GM23338 (cell line): ENCODE results near the gene DGLUCY. TPM values are rescaled to one million over a fixed set of nuclear protein-coding genes. Genes with fewer than 3 reads are reported as not detected.
"Not testable (repeated sequence)": the region's sequence is repeated elsewhere in the genome, so short reads cannot be mapped to it uniquely, and the experiment has no call there.

ENCODE experiments used
- ATAC-seq: fragments of 200-7000 bp; cut with Tn5 transposase; 3 replicates; pipeline ENCODE4 v1.9.1; 2020
- DNase-seq: peaks from one replicate; pipeline ENCODE4 v3.0.0-alpha.2; 2015; ENCODE audit warnings: low spot score
- H2AFZ ChIP-seq: fragments of 200-600 bp; sonication (generic); 2 replicates; pipeline ENCODE4 v1.8.0; 2016; ENCODE audit warnings: antibody characterized with exemption, mild to moderate bottlenecking, moderate library complexity
- H3F3A ChIP-seq: fragments of 200-600 bp; sonication (generic); replicated peaks from 2 replicates; pipeline ENCODE4 v1.8.0; 2017; ENCODE audit warnings: antibody characterized with exemption, mixed run types, low read depth
- H3K27ac ChIP-seq: fragments of 200-600 bp; sonication (generic); 2 replicates; pipeline ENCODE4 v1.6.1; 2016; ENCODE audit warnings: low read depth
- H3K27me3 ChIP-seq: fragments of 200-600 bp; sonication (generic); 2 replicates; pipeline ENCODE4 v1.8.0; 2016; ENCODE audit warnings: mild to moderate bottlenecking, mixed run types, moderate library complexity; ENCODE audit not compliant: insufficient read depth
- H3K36me3 ChIP-seq: fragments of 200-600 bp; sonication (generic); 2 replicates; pipeline ENCODE4 v1.8.0; 2016; ENCODE audit warnings: mild to moderate bottlenecking; ENCODE audit not compliant: insufficient read depth
- H3K4me1 ChIP-seq: fragments of 200-600 bp; sonication (generic); 2 replicates; pipeline ENCODE4 v1.8.0; 2016; ENCODE audit warnings: mild to moderate bottlenecking, moderate library complexity; ENCODE audit not compliant: insufficient read depth
- H3K4me2 ChIP-seq: fragments of 200-600 bp; sonication (generic); 2 replicates; pipeline ENCODE4 v1.7.1; 2017; ENCODE audit warnings: mixed run types
- H3K4me3 ChIP-seq: fragments of 200-600 bp; sonication (generic); 2 replicates; pipeline ENCODE4 v1.6.1; 2016; ENCODE audit warnings: mixed run types
- H3K79me2 ChIP-seq: fragments of 200-600 bp; sonication (generic); replicated peaks from 2 replicates; pipeline ENCODE4 v1.8.0; 2017; ENCODE audit warnings: mild to moderate bottlenecking; ENCODE audit not compliant: insufficient read depth
- H3K9me2 ChIP-seq: fragments of 200-600 bp; sonication (generic); 2 replicates; pipeline ENCODE4 v1.8.0; 2017; ENCODE audit not compliant: insufficient read depth
- H4K20me1 ChIP-seq: fragments of 200-600 bp; sonication (generic); replicated peaks from 2 replicates; pipeline ENCODE4 v1.8.0; 2017; ENCODE audit warnings: mild to moderate bottlenecking; ENCODE audit not compliant: insufficient read depth
- H3K27ac Mint-ChIP-seq: 2 replicates; pipeline ENCODE4 v1.8.0; 2020; ENCODE audit warnings: inconsistent platforms, mild to moderate bottlenecking, moderate library complexity, mixed read lengths
- H3K27me3 Mint-ChIP-seq: 3 replicates; pipeline ENCODE4 v1.8.0; 2022; ENCODE audit warnings: low read depth, mild to moderate bottlenecking, moderate library complexity, mixed read lengths, inconsistent platforms; ENCODE audit not compliant: insufficient read depth, poor library complexity
- H3K36me3 Mint-ChIP-seq: 3 replicates; pipeline ENCODE4 v1.8.0; 2021; ENCODE audit warnings: low read depth, mild to moderate bottlenecking, inconsistent platforms, moderate library complexity, mixed read lengths
- H3K4me1 Mint-ChIP-seq: 3 replicates; pipeline ENCODE4 v1.8.0; 2020; ENCODE audit warnings: mild to moderate bottlenecking, inconsistent platforms, mixed read lengths
- H3K4me3 Mint-ChIP-seq: 3 replicates; pipeline ENCODE4 v1.8.0; 2021; ENCODE audit warnings: moderate library complexity, mild to moderate bottlenecking, inconsistent platforms, mixed read lengths
- H3K9me3 Mint-ChIP-seq: 3 replicates; pipeline ENCODE4 v1.8.0; 2020; ENCODE audit warnings: moderate library complexity, mild to moderate bottlenecking, inconsistent platforms, mixed read lengths
- CREB1 ChIP-seq: fragments of 250-450 bp; sonication (Bioruptor Pico); IDR thresholded peaks from 2 replicates; pipeline ENCODE4 v1.5.0; 2020; ENCODE audit warnings: low read depth, mild to moderate bottlenecking, moderate library complexity
- EZH2phosphoT487 ChIP-seq: fragments of 200-600 bp; sonication (generic); IDR thresholded peaks from one replicate; pipeline ENCODE4 v1.8.1; 2018; ENCODE audit warnings: antibody characterized with exemption; ENCODE audit not compliant: unreplicated experiment
- polyA plus RNA-seq: library from polyadenylated mRNA; unstranded; fragments of >200 nt; fragmentation: Nextera tagmentation; extraction: Ambion mirVana; gene quantifications from 2 replicates; pipeline ENCODE4 v1.2.1, GENCODE V29; 2016
- total RNA-seq: library from RNA; depleted of rRNA; stranded (reverse); fragments of >200 nt; shearing (Covaris generic); gene quantifications from 2 replicates; pipeline ENCODE4 v1.2.3, GENCODE V29; 2014
- TF ChIP-seq, protein P1 (sequence below), 2 experiments: fragments of 200-600 bp in 1 of 2; sonication (generic) in 1 of 2; conservative IDR thresholded peaks; 2 replicates each; pipeline versions ENCODE4 v1.5.1 to v1.6.1; 2016 to 2017; ENCODE audit warnings: antibody characterized with exemption in 2 of 2, low read depth in 2 of 2, mild to moderate bottlenecking in 2 of 2, moderate library complexity in 1 of 2

DGLUCY gene
- total and polyA plus RNA-seq, 2 experiments from 2014 or later: 14.6 to 31.6 TPM

- no peak overlapping the region for H3K27ac Mint-ChIP-seq
- H3K4me1 ChIP-seq: peaks cover 10% of the 10 kb centered on the region; the same call in 1 of the 2 replicates
- H3K36me3 Mint-ChIP-seq: peaks cover 5% of the 10 kb centered on the region; the same call in 2 of the 3 replicates
- H3F3A ChIP-seq: no peaks in the 10 kb centered on the region
- no peaks in the 10 kb centered on the region for H3K9me3 Mint-ChIP-seq
- H3K79me2 ChIP-seq: no peaks in the 10 kb centered on the region
- no peak overlapping the region for H3K4me3 Mint-ChIP-seq
- no peaks in the 10 kb centered on the region for H3K36me3 ChIP-seq
- H3K27ac ChIP-seq: no peak overlapping the region
- no peak for ATAC-seq
- no peak overlapping the region for H3K4me2 ChIP-seq
- H3K4me1 Mint-ChIP-seq: peaks cover 20% of the 10 kb centered on the region
- H4K20me1 ChIP-seq: no peaks in the 10 kb centered on the region; the same call in 1 of the 2 replicates
- no peak for DNase-seq
- TF ChIP-seq, protein P1, sequence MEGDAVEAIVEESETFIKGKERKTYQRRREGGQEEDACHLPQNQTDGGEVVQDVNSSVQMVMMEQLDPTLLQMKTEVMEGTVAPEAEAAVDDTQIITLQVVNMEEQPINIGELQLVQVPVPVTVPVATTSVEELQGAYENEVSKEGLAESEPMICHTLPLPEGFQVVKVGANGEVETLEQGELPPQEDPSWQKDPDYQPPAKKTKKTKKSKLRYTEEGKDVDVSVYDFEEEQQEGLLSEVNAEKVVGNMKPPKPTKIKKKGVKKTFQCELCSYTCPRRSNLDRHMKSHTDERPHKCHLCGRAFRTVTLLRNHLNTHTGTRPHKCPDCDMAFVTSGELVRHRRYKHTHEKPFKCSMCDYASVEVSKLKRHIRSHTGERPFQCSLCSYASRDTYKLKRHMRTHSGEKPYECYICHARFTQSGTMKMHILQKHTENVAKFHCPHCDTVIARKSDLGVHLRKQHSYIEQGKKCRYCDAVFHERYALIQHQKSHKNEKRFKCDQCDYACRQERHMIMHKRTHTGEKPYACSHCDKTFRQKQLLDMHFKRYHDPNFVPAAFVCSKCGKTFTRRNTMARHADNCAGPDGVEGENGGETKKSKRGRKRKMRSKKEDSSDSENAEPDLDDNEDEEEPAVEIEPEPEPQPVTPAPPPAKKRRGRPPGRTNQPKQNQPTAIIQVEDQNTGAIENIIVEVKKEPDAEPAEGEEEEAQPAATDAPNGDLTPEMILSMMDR (conservative IDR thresholded peaks at IDR 0.05; ENCODE audit: low read depth in 2 of 2): no peak
- TF ChIP-seq EZH2phosphoT487: no peak
- no peaks in the 10 kb centered on the region for H3K9me2 ChIP-seq
- H3K27me3 Mint-ChIP-seq: peaks cover 8% of the 10 kb centered on the region
- no peak overlapping the region for H2AFZ ChIP-seq
- no peaks in the 10 kb centered on the region for H3K27me3 ChIP-seq
- H3K4me3 ChIP-seq: no peak overlapping the region
Observed at GRCh38 chr14:91223028-91223783, 109.3 kb downstream of the DGLUCY start.

DNA sequence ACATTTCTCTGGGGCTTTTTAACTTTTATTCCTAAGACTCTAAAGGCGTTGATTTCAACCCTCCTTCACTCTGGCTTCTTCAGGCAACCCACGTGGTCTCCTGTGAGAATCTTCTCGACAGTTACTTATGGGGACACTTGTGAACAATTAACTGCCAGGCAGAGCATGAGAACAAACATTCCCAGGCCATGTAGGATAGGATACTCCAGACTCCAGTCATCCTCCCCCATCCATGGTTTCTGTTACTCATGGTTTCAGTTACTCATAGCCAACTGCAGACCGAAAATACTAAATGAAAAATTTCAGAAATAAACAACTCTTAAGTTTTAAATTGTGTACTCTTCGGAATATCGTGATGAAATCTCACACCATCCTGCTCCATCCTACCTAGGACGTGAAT lies 111.2 kb downstream of the DGLUCY start:
- H3K27ac Mint-ChIP-seq: no peak overlapping the region
- H3K4me3 Mint-ChIP-seq: no peak overlapping the region
- Histone ChIP-seq H3K27ac (no peak overlapping the region), H3F3A (no peaks in the 10 kb centered on the region), H3K4me1 (peaks cover 17% of the 10 kb centered on the region; the same call in 1 of the 2 replicates), H3K4me2 (no peak overlapping the region), H3K9me2 (no peaks in the 10 kb centered on the region), H3K79me2 (no peaks in the 10 kb centered on the region), H2AFZ (no peak overlapping the region), H4K20me1 (no peaks in the 10 kb centered on the region; the same call in 1 of the 2 replicates), H3K4me3 (no peak overlapping the region), H3K27me3 (no peaks in the 10 kb centered on the region), H3K36me3 (no peaks in the 10 kb centered on the region)
- peaks cover 6% of the 10 kb centered on the region for H3K27me3 Mint-ChIP-seq
- peaks cover 6% of the 10 kb centered on the region; the same call in 1 of the 3 replicates for H3K9me3 Mint-ChIP-seq
- H3K36me3 Mint-ChIP-seq: peaks cover 10% of the 10 kb centered on the region; the same call in 2 of the 3 replicates
- no peak for TF ChIP-seq CREB1 (CRISPR knock-in tag)
- ATAC-seq (no peak), DNase-seq (no peak)
- peaks cover 28% of the 10 kb centered on the region for H3K4me1 Mint-ChIP-seq

DNA sequence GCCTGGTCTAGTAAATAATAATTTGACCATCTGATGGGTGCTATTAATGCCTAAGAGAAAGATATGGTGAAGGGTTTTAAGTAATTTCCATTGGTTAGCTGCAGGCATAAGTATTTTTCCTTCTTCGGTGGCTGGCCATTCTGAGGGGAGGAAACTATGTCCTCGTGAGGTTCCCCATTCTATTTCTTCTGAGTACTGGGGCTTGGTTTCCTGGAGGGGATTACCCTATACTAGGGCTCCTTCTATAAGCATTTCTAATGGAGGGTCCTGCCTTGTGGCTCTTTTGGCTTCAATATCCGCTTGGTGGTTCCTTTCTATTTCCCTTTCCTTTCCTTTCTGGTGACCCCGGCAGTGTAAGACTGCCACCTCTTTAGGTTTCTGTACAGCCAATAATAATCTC lies 112.5 kb downstream of the DGLUCY start:
- Mint-ChIP-seq H3K4me1 (peaks cover 28% of the 10 kb centered on the region), H3K36me3 (peaks cover 21% of the 10 kb centered on the region), H3K9me3 (peaks cover 16% of the 10 kb centered on the region)
- not testable (repeated sequence) for ATAC-seq, H3K9me2 ChIP-seq, H3K4me2 ChIP-seq, DNase-seq, H3F3A ChIP-seq, H3K79me2 ChIP-seq, H3K4me3 Mint-ChIP-seq, H3K27me3 ChIP-seq, H3K27ac ChIP-seq, H3K27ac Mint-ChIP-seq, H3K27me3 Mint-ChIP-seq, H3K4me3 ChIP-seq, H3K36me3 ChIP-seq, H4K20me1 ChIP-seq, H2AFZ ChIP-seq
- peaks cover 17% of the 10 kb centered on the region; the same call in 1 of the 2 replicates for H3K4me1 ChIP-seq
